Trophoblast cell (in vitro differentiated cells and primary cell): ENCODE measurements around the gene INTS6.

Experiments used
- DNase-seq, 2 donors: peaks; one replicate each; pipeline ENCODE4 v3.0.0-alpha.2; 2016
- H2AFZ ChIP-seq: 2 replicates; pipeline ENCODE4 v1.6.1; 2013; ENCODE audit warnings: low read length, moderate library complexity, mild to moderate bottlenecking; ENCODE audit not compliant: insufficient read depth, poor library complexity
- H2AK5ac ChIP-seq: 2 replicates; pipeline ENCODE4 v1.6.1; 2013; ENCODE audit warnings: mild to moderate bottlenecking, low read length
- H2BK120ac ChIP-seq: 2 replicates; pipeline ENCODE4 v1.6.1; 2013; ENCODE audit warnings: low read length, mild to moderate bottlenecking, moderate library complexity; ENCODE audit not compliant: insufficient read depth, poor library complexity
- H2BK12ac ChIP-seq: 2 replicates; pipeline ENCODE4 v1.6.1; 2013; ENCODE audit warnings: mild to moderate bottlenecking, low read length, moderate library complexity
- H2BK5ac ChIP-seq: 2 replicates; pipeline ENCODE4 v1.6.1; 2013; ENCODE audit warnings: low read length, low read depth, moderate library complexity, mild to moderate bottlenecking; ENCODE audit not compliant: poor library complexity
- H3K14ac ChIP-seq: 2 replicates; pipeline ENCODE4 v1.6.1; 2013; ENCODE audit warnings: mild to moderate bottlenecking, low read length
- H3K18ac ChIP-seq: 2 replicates; pipeline ENCODE4 v1.6.1; 2013; ENCODE audit warnings: mild to moderate bottlenecking, low read length
- H3K23ac ChIP-seq: 2 replicates; pipeline ENCODE4 v1.6.1; 2013; ENCODE audit warnings: low read length
- H3K27ac ChIP-seq: 2 replicates; pipeline ENCODE4 v1.5.1; 2013; ENCODE audit warnings: low read depth, mild to moderate bottlenecking, inconsistent platforms, low read length, moderate library complexity
- H3K27me3 ChIP-seq: 2 replicates; pipeline ENCODE4 v1.6.1; 2013; ENCODE audit warnings: inconsistent platforms, mild to moderate bottlenecking, low read length, moderate library complexity; ENCODE audit not compliant: insufficient read depth
- H3K36me3 ChIP-seq, 2 experiments: 1 replicate in 1 of 2; 2 replicates in 1 of 2; pipeline ENCODE4 v1.6.1; 2013; ENCODE audit warnings: low read length in 2 of 2, mild to moderate bottlenecking in 2 of 2, moderate library complexity in 1 of 2; ENCODE audit not compliant: insufficient read depth in 2 of 2, control insufficient read depth in 1 of 2
- H3K4ac ChIP-seq: 2 replicates; pipeline ENCODE4 v1.6.1; 2013; ENCODE audit warnings: low read depth, mild to moderate bottlenecking, low read length, moderate library complexity
- H3K4me1 ChIP-seq, 2 experiments: 1 replicate in 1 of 2; 2 replicates in 1 of 2; pipeline ENCODE4 v1.6.1; 2013; ENCODE audit warnings: low read length in 2 of 2, mild to moderate bottlenecking in 2 of 2, moderate library complexity in 1 of 2; ENCODE audit not compliant: insufficient read depth in 2 of 2, control insufficient read depth in 1 of 2
- H3K4me2 ChIP-seq: 2 replicates; pipeline ENCODE4 v1.6.1; 2013; ENCODE audit warnings: inconsistent platforms, mild to moderate bottlenecking, low read length, moderate library complexity
- H3K4me3 ChIP-seq: 2 replicates; pipeline ENCODE4 v1.5.1; 2013; ENCODE audit warnings: mild to moderate bottlenecking, low read depth, low read length, inconsistent platforms
- H3K79me1 ChIP-seq: one replicate; pipeline ENCODE4 v1.6.1; 2013; ENCODE audit warnings: low read length
- H3K79me2 ChIP-seq: 2 replicates; pipeline ENCODE4 v1.6.1; 2013; ENCODE audit warnings: low read length, mild to moderate bottlenecking; ENCODE audit not compliant: control insufficient read depth, insufficient read depth, poor library complexity
- H3K9ac ChIP-seq: 2 replicates; pipeline ENCODE4 v1.6.1; 2013; ENCODE audit warnings: mild to moderate bottlenecking, low read length
- H3K9me3 ChIP-seq: 2 replicates; pipeline ENCODE4 v1.6.1; 2013; ENCODE audit warnings: low read depth, mild to moderate bottlenecking, control low read depth, inconsistent platforms, low read length; ENCODE audit not compliant: insufficient read depth
- H4K12ac ChIP-seq: 2 replicates; pipeline ENCODE4 v1.6.1; 2013; ENCODE audit warnings: low read depth, mild to moderate bottlenecking, low read length, moderate library complexity
- H4K8ac ChIP-seq: 2 replicates; pipeline ENCODE4 v1.6.1; 2013; ENCODE audit warnings: low read depth, mild to moderate bottlenecking, low read length, moderate library complexity
- H4K91ac ChIP-seq: one replicate; pipeline ENCODE4 v1.6.1; 2013; ENCODE audit warnings: low read depth, mild to moderate bottlenecking, low read length, moderate library complexity
- WGBS: extraction: QIAGEN DNeasy Blood & Tissue Kit; methylation state at CpG from one replicate; pipeline ENCODE4 v1.1.7; 2013; ENCODE audit warnings: missing lambda C conversion rate; ENCODE audit not compliant: insufficient read length, insufficient coverage; ENCODE audit errors: extremely low coverage; 5-methylcytosine and 5-hydroxymethylcytosine counted together

INTS6 gene

GRCh38 chr13:51331354-51331861 is 121.4 kb downstream of the INTS6 start:
- no peaks in the 10 kb centered on the region for H3K36me3 ChIP-seq
- no peak overlapping the region for H3K23ac ChIP-seq
- no CpG with 5 or more reads among the region's 6 CpGs for WGBS

GRCh38 chr13:51330791-51331190 is 122.0 kb downstream of the INTS6 start:
- no peak for DNase-seq
- H3K14ac ChIP-seq, result no peak overlapping the region
- no peak overlapping the region for H2BK5ac ChIP-seq
- no peak overlapping the region for H2BK12ac ChIP-seq
- H4K8ac ChIP-seq, result no peak overlapping the region
- H3K79me2 ChIP-seq, result no peaks in the 10 kb centered on the region
- H3K27me3 ChIP-seq, result no peaks in the 10 kb centered on the region
- H3K79me1 ChIP-seq, result no peaks in the 10 kb centered on the region
- H4K91ac ChIP-seq, result no peak overlapping the region
- WGBS, result no CpG with 5 or more reads among the region's 3 CpGs
- no peak overlapping the region for H3K27ac ChIP-seq
- no peak overlapping the region for H2AK5ac ChIP-seq
- no peak overlapping the region for H4K12ac ChIP-seq
- no peak overlapping the region for H2BK120ac ChIP-seq
- H3K9me3 ChIP-seq, result no peaks in the 10 kb centered on the region
- H3K36me3 ChIP-seq, result no peaks in the 10 kb centered on the region
- no peak overlapping the region for H3K23ac ChIP-seq
- no peak overlapping the region for H3K4me2 ChIP-seq
- no peak overlapping the region for H2AFZ ChIP-seq
- H3K4me1 ChIP-seq, result no peaks in the 10 kb centered on the region
- H3K4me3 ChIP-seq, result no peak overlapping the region
- no peak overlapping the region for H3K9ac ChIP-seq
- H3K18ac ChIP-seq, result no peak overlapping the region
- H3K4ac ChIP-seq, result no peak overlapping the region

More at GRCh38 chr13:51331354-51331861, 121.4 kb downstream of the INTS6 start:
- H3K9me3 ChIP-seq, result no peaks in the 10 kb centered on the region
- no peak overlapping the region for H3K4ac ChIP-seq
- no peak overlapping the region for H3K4me2 ChIP-seq
- no peak overlapping the region for H3K9ac ChIP-seq
- no peaks in the 10 kb centered on the region for H3K27me3 ChIP-seq
- H4K12ac ChIP-seq, result no peak overlapping the region
- H3K27ac ChIP-seq, result no peak overlapping the region
- H2AFZ ChIP-seq, result no peak overlapping the region
- no peak overlapping the region for H2BK12ac ChIP-seq
- DNase-seq, result no peak
- no peaks in the 10 kb centered on the region for H3K79me1 ChIP-seq
- no peak overlapping the region for H2BK5ac ChIP-seq
- H2AK5ac ChIP-seq, result no peak overlapping the region
- no peak overlapping the region for H2BK120ac ChIP-seq
- H3K79me2 ChIP-seq, result no peaks in the 10 kb centered on the region
- no peak overlapping the region for H4K8ac ChIP-seq
- H4K91ac ChIP-seq, result no peak overlapping the region
- no peak overlapping the region for H3K14ac ChIP-seq
- H3K4me3 ChIP-seq, result no peak overlapping the region
- H3K18ac ChIP-seq, result no peak overlapping the region
- H3K4me1 ChIP-seq, result no peaks in the 10 kb centered on the region

DNA sequence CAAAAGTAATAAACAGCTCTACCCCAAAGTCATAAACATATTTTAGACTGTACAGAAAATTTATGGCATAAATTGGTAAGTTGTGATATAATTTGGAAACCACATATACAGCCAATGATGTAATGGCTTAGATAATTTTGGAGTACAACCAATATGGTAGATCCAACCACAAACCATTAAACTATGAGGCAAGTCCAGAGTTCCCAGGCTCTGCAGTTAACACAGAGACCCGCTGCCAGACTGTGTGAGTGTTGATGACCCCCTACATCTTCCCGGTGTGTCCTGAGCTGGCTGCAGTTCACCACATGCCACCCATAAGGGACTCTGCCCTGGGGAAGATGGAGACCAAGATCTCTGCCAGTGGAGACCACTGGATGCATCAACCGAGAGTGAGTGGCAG is 123.2 kb downstream of the INTS6 start:
- WGBS, result no CpG with 5 or more reads among the region's 3 CpGs
- Histone ChIP-seq H3K27ac (no peak overlapping the region), H3K79me1 (no peaks in the 10 kb centered on the region), H3K36me3 (no peaks in the 10 kb centered on the region), H3K18ac (no peak overlapping the region), H3K14ac (no peak overlapping the region), H3K9ac (no peak overlapping the region), H4K12ac (no peak overlapping the region), H3K9me3 (no peaks in the 10 kb centered on the region), H3K79me2 (no peaks in the 10 kb centered on the region), H2AK5ac (no peak overlapping the region), H3K4me1 (no peaks in the 10 kb centered on the region), H4K91ac (no peak overlapping the region), H3K4me2 (no peak overlapping the region), H4K8ac (no peak overlapping the region), H3K23ac (no peak overlapping the region), H2BK5ac (no peak overlapping the region), H3K27me3 (no peaks in the 10 kb centered on the region), H2BK120ac (no peak overlapping the region), H3K4me3 (no peak overlapping the region), H2BK12ac (no peak overlapping the region), H3K4ac (no peak overlapping the region), H2AFZ (no peak overlapping the region)
- DNase-seq, result no peak

GRCh38 chr13:51328488-51328887 is 124.3 kb downstream of the INTS6 start:
- Histone ChIP-seq H2AFZ (no peak overlapping the region), H3K4me1 (no peaks in the 10 kb centered on the region), H3K27me3 (no peaks in the 10 kb centered on the region), H2BK120ac (no peak overlapping the region), H3K9ac (no peak overlapping the region), H3K79me2 (no peaks in the 10 kb centered on the region), H3K14ac (no peak overlapping the region), H2BK5ac (no peak overlapping the region), H3K9me3 (no peaks in the 10 kb centered on the region), H3K23ac (no peak overlapping the region), H3K79me1 (no peaks in the 10 kb centered on the region), H3K36me3 (no peaks in the 10 kb centered on the region), H4K12ac (no peak overlapping the region), H2AK5ac (no peak overlapping the region), H4K91ac (no peak overlapping the region), H4K8ac (no peak overlapping the region), H3K4me3 (no peak overlapping the region), H3K4me2 (no peak overlapping the region), H3K18ac (no peak overlapping the region), H3K27ac (no peak overlapping the region), H2BK12ac (no peak overlapping the region), H3K4ac (no peak overlapping the region)
- no CpG with 5 or more reads among the region's 6 CpGs for WGBS
- no peak for DNase-seq
